Measurements from ENCODE around the gene SPINK2. TPM values are rescaled to one million over a fixed set of nuclear protein-coding genes. Genes with fewer than 3 reads are reported as not detected.

Gene SPINK2
- total and polyA plus RNA-seq, 10 of the 15 experiments (the other 5 are each of a cell fraction or from before 2014, with no cell fraction given): 0.13 to 1.0 (median 0.61) TPM; not detected in 1

DNA sequence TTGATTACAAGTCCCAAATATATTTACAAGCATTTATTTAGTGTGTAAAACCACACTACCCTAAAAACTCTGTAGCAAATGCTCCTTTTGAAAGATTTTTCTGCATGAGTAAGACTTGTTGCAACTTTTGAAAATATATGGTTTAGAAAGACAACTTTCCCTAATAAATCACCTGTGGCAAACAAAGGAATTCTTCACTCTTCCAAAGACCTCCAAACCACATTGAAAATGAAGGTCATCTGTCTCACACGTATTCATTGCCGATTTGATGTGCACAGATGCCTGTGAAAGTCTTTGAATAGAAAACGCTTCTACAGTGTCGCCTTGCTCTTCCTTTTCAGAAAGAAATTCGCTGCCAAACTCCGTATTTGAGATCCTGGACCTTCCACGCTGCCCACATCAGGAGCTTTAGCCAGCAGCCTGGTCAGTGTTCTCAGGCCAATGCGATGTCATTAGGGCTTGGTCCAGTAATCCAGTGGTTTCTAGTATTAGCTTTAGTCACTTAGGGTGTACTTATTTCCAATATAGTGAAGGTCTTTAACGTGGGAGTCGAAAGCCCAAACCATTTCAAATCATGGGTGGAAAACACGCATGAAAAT, 22.2 kb downstream of the SPINK2 start (continued):
- TF ChIP-seq SP1 (IDR thresholded peaks at IDR 0.05; ENCODE audit: low read depth, low read length) (no peak), NR2C2 (IDR thresholded peaks at IDR 0.05; ENCODE audit: borderline replicate concordance, control insufficient read depth, insufficient read length, low read depth) (no peak), HDAC6 (IDR thresholded peaks at IDR 0.05; ENCODE audit: unreplicated experiment) (no peak)
- TF ChIP-seq, protein P1, sequence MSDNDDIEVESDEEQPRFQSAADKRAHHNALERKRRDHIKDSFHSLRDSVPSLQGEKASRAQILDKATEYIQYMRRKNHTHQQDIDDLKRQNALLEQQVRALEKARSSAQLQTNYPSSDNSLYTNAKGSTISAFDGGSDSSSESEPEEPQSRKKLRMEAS (IDR thresholded peaks at IDR 0.05; ENCODE audit: low read depth, low read length): no peak
- TF ChIP-seq, protein P2, sequence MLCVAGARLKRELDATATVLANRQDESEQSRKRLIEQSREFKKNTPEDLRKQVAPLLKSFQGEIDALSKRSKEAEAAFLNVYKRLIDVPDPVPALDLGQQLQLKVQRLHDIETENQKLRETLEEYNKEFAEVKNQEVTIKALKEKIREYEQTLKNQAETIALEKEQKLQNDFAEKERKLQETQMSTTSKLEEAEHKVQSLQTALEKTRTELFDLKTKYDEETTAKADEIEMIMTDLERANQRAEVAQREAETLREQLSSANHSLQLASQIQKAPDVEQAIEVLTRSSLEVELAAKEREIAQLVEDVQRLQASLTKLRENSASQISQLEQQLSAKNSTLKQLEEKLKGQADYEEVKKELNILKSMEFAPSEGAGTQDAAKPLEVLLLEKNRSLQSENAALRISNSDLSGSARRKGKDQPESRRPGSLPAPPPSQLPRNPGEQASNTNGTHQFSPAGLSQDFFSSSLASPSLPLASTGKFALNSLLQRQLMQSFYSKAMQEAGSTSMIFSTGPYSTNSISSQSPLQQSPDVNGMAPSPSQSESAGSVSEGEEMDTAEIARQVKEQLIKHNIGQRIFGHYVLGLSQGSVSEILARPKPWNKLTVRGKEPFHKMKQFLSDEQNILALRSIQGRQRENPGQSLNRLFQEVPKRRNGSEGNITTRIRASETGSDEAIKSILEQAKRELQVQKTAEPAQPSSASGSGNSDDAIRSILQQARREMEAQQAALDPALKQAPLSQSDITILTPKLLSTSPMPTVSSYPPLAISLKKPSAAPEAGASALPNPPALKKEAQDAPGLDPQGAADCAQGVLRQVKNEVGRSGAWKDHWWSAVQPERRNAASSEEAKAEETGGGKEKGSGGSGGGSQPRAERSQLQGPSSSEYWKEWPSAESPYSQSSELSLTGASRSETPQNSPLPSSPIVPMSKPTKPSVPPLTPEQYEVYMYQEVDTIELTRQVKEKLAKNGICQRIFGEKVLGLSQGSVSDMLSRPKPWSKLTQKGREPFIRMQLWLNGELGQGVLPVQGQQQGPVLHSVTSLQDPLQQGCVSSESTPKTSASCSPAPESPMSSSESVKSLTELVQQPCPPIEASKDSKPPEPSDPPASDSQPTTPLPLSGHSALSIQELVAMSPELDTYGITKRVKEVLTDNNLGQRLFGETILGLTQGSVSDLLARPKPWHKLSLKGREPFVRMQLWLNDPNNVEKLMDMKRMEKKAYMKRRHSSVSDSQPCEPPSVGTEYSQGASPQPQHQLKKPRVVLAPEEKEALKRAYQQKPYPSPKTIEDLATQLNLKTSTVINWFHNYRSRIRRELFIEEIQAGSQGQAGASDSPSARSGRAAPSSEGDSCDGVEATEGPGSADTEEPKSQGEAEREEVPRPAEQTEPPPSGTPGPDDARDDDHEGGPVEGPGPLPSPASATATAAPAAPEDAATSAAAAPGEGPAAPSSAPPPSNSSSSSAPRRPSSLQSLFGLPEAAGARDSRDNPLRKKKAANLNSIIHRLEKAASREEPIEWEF (IDR thresholded peaks at IDR 0.05; ENCODE audit: insufficient replicate concordance, low read depth, low read length): no peak
- TF ChIP-seq, protein P3, sequence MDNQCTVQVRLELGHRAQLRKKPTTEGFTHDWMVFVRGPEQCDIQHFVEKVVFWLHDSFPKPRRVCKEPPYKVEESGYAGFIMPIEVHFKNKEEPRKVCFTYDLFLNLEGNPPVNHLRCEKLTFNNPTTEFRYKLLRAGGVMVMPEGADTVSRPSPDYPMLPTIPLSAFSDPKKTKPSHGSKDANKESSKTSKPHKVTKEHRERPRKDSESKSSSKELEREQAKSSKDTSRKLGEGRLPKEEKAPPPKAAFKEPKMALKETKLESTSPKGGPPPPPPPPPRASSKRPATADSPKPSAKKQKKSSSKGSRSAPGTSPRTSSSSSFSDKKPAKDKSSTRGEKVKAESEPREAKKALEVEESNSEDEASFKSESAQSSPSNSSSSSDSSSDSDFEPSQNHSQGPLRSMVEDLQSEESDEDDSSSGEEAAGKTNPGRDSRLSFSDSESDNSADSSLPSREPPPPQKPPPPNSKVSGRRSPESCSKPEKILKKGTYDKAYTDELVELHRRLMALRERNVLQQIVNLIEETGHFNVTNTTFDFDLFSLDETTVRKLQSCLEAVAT (IDR thresholded peaks at IDR 0.05): no peak

All from GM12878 (cell line).